GM21367 (cell line): ENCODE data around the gene FBXO33.

Experiments
- ATAC-seq: cut with Tn5 transposase; IDR thresholded peaks from one replicate; pipeline ENCODE4 v1.9.1; 2021; ENCODE audit not compliant: unreplicated experiment

Gene FBXO33

GRCh38 chr14:39431416-39432178 is 636 bp downstream of the FBXO33 start:
- ATAC-seq, result peak; percentile 18

DNA sequence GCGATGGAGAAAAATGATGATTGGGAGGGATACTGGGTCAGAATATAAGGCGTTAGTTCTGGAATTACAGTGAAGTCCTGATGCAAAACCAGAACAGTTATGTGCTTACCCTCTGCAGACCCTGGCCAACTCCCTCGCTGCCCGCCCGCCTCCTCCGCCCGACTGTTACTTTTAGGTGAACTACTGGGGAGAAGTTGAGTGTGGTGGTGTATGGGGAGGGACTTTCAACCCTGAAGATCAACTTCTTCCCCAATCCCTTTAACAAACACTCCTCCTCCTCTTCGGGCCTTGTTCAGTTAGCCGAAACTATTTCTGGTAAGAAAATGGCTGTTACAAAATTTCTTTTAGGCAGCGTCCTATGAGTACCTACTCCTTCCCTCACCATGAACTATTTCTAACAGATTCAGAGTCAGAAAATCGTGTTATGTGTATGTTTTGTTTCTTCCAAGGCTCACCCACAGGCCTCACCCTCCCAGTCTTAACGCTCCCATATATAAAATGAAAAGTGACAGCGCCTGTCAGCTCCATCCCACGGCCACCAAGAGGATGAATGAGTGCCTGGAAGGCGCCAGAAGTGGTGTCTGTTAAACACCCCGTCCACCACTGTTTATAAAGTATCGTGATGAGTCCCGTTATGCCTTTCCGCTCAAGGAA is 1.3 kb downstream of the FBXO33 start:
- ATAC-seq, result peak; percentile 2

DNA sequence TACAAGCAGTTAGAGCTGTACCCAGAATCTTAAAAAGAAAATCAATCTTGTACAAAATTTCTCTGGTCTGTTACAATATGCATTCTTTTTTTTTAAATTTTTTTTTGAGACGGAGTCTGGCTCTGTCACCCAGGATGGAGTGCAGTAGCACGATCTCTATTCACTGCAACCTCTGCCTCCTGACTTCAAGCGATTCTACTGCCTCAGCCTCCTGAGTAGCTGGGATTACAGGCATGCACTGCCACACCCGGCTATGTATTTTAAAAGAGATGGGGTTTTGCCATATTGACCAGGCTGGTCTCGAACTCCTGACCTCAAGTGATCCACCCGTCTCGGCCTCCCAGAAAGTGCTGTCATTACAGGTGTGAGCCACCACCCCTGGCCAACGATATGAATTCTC is 4.1 kb downstream of the FBXO33 start:
- ATAC-seq, result no peak

DNA sequence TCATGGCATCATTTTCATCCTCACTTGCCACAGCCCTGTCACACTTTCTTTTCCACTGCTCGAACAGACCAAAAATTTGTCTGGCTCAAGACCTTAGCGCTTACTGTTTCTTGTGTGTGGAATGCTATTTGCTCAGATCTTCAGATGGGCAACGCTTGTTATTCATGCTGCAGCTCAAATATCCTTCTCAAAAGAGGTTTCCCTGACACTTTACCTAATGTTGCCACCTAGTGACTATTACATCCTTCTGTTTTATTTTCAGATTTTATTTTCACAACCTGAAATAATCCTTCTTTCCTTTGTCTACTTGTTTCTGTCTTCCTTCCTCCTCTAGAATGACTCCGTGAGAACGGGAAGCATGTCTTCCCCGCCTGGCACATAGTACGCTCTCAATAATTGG is 5.6 kb downstream of the FBXO33 start:
- ATAC-seq, result no peak

- no peak for ATAC-seq
Measured at GRCh38 chr14:39425947-39426346, 6.3 kb downstream of the FBXO33 start.

- no peak for ATAC-seq
Measured at GRCh38 chr14:39423793-39424192, 8.4 kb downstream of the FBXO33 start.

GRCh38 chr14:39422243-39422642 is 10.0 kb downstream of the FBXO33 start:
- no peak for ATAC-seq

DNA sequence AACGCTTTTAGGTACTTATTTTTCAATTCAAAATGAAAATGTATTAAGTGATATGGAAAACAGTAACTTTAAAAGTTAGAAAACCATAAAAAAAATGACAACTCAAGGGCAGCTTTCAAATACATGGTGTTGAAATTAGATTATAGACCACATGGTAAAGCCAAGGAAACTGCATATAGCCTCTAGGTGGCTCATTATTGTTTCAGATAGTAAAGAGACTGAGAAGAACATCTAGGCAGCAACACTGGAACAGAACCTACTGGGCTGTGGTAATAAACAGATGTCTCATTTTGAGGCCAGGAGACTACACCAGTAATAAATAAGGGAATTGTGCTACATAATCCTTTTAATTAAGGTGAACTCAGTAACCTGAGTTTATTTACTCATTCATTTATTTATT is 13.0 kb downstream of the FBXO33 start:
- ATAC-seq, result no peak

DNA sequence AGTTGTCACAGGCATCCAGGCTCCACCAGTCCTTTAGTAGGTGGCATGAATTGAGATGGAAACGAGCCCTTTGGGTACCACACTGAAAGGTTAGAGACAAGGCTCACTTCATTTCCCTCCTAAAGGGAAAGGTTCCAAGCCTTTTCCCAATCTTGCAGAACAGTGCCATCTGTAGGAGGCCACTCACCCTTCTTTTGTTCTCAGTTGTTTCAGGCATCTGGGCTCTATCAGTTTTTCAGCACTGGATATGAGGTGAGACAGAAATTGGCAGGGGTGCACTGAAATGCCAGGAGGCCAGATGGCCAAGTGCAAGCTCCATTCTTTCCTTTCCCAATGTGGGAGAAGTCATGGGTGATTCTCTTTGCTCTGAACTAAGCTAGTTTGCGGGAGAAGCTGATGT is 15.2 kb downstream of the FBXO33 start:
- ATAC-seq, result no peak

DNA sequence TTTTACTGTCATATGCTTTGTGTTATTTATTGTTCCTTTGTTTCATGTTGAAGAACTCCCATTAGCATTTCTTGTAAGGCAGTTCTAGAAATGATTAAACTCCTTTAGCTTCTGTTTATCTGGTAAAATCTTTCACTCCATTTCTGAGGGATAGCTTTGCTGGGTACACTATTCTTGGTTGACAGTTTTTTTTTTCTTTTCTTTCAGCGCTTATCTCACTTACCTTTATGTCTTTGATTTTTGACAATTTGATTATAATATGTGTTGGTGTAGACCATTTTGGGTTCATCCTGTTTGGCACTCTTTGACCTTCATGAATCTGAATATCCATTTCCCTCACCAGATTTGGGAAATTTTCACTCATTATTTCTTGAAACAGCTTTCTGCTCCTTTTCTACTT is 16.2 kb downstream of the FBXO33 start:
- ATAC-seq, result no peak

- no peak for ATAC-seq
Measured at GRCh38 chr14:39406560-39406959, 25.7 kb downstream of the FBXO33 start.

- ATAC-seq, result no peak
Measured at GRCh38 chr14:39398382-39398781, 33.9 kb downstream of the FBXO33 start.

DNA sequence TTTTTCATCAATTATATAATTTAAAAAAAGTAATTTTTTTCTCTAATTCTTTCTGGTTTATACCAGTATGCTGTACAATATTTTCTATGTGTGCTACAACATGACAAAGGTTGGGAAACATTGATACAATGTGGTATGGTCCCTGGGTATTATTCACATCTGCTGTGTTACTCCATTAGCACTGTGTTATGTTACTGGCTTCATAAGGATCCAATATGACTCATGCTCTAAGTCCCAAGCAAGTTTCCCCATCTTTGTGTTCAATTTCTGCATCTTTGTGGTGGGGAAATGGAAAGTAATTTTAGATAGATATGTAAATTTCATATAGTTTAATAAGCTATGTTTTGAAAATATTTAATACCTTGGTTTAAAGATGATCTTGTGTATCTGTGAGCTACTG is 35.8 kb downstream of the FBXO33 start:
- no peak for ATAC-seq

- ATAC-seq, result no peak
Measured at GRCh38 chr14:39395555-39396254, 36.5 kb downstream of the FBXO33 start.

GRCh38 chr14:39393289-39393688 is 38.9 kb downstream of the FBXO33 start:
- no peak for ATAC-seq

DNA sequence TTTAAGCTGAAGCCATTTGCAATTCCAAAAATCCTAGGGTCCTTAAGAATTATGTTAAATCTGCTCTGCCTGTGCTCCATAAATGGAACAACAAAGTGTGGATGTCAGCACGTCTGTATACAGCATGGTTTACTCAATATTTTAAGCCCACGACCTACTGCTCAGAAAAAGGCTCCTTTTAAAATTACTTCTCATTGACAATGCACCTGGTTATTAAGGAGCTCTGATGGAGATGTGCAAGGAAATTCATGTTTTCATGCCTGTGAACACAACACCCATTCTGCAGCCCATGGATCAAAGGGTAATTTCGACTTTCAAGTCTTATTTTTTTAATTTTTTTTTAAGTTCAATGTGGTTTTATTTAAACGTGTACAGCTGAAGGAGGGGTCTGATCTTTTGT is 48.1 kb downstream of the FBXO33 start:
- ATAC-seq, result no peak

- ATAC-seq, result no peak
Measured at GRCh38 chr14:39383741-39384140, 48.5 kb downstream of the FBXO33 start.

GRCh38 chr14:39383026-39383660 is 49.1 kb downstream of the FBXO33 start:
- ATAC-seq, result no peak

DNA sequence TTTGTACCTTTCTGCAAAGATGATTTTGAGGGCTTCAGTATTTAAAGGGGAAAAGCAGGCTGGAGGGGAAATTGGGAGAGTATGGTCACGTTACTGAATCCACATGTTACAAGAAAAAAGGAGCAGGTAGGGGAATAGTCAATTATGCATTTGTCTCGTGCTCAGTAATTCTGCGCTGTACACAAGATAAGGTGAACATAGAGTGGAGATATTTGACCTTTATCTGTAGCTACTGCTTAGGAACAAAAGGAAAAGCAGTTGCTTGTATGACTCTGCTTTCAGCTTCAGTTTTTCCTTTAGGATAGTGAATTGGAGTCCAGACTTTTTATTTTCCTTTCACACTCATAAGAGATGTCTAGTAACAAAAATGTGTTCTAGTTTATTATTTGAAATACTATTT is 49.8 kb downstream of the FBXO33 start:
- ATAC-seq, result no peak

- no peak for ATAC-seq
Measured at GRCh38 chr14:39381366-39381765, 50.9 kb downstream of the FBXO33 start.

DNA sequence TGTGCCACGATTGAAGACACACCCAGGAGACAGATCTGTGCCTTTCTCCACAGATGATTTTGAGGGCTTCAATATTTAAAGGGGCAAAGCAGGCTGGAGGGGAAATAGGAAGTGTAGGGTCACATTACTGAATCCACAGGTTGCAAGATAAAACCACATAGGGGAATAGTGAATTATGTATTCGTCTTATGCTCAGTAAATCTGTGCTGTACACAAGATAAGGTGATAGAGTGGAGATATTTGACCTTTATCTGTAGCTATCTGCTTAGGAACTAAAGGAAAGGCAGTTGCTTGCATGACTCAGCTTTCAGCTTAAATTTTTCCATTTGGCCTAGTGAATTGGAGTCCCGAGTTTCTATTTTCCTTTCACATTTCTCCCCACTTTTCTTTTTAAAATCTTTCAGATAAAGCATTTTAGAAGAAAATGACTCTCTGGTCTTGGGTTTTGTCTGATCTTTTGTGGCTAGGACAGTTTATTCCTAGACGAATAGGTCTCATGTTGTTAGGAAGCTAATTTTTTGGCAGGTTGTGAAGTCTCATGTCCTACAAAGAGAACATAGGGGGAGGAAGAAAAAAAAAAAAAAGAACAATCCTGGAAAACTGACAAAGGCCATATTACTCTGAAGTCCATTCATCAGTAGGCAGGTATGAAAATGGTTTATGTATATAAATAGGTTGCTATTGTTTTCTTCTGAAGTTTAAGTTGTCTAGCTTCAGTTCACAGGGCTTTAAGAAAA is 55.4 kb downstream of the FBXO33 start:
- ATAC-seq, result no peak
